Left kidney (tissue), 2 donors: ENCODE results near the gene PLEKHD1. TPM values are rescaled to one million over a fixed set of nuclear protein-coding genes. Genes with fewer than 3 reads are reported as not detected.

Experiments used
- DNase-seq: peaks from one replicate; pipeline ENCODE4 v3.0.0-alpha.2; 2013
- polyA plus RNA-seq: library from polyadenylated mRNA; unstranded; fragments of 120-200 nt; gene quantifications from one replicate; pipeline ENCODE4 v1.2.1, GENCODE V29; 2013; ENCODE audit not compliant: insufficient read length

Gene PLEKHD1
- polyA plus RNA-seq, 1 donor: 5.4 TPM

- no peak for DNase-seq
These were observed 34.0 kb downstream of the PLEKHD1 start for GRCh38 chr14:69518289-69519101.

GRCh38 chr14:69519204-69520100 is 34.9 kb downstream of the PLEKHD1 start:
- DNase-seq: peak; percentile 40

DNA sequence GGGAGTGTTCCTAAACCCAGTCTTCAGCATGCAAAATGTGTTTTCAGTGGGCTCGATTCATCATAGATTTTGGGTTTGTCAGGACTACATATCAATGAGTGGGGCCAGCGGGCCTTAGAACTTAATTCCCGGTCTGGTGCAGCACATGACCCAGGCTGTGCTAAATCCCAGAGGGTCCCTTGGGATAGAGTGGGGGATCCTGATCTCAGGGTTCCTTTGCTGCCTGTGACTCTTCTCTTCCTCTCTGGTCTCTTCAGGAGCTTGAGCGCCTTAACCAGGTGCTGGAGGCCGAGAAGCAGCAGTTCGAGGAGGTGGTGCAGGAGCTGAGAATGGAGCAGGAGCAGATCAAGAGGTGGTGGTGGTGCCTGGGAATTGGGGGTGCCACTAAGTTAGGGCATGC is 37.5 kb downstream of the PLEKHD1 start:
- no peak for DNase-seq

DNA sequence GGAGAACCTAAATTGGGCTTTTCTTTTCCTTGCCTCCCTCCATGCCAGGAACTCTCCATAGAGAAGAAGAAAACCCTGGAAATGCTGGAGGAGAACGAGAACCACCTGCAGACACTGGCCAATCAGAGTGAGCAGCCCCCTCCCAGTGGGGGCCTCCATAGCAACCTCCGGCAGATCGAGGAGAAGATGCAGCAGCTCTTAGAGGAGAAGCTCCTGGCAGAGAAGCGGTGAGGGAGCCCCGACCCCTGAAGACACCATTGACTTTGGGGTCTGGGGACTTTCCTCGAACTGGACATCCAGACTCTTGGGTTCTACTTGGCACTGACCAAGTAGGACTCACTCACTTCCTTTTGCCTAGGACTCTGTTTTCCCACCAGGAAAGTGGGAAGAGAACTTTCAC is 41.4 kb downstream of the PLEKHD1 start:
- no peak for DNase-seq

DNA sequence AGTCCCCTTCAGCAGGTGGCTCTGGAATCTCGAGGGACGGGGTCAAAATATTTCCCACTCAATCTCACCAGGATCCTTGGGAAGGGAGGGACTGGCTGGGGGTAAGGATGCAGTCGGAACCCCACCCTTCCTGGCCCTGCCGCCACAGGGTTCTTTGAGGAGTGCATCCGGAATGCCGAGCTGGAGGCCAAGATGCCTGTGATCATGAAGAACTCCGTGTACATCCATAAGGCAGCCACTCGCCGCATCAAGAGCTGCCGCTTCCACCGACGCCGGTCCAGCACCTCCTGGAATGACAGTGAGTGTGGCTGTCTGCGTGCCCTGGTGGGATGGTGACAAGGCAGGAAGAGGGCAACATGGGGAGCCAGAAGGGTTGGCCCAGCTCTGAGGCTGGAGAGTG is 43.1 kb downstream of the PLEKHD1 start:
- no peak for DNase-seq

DNA sequence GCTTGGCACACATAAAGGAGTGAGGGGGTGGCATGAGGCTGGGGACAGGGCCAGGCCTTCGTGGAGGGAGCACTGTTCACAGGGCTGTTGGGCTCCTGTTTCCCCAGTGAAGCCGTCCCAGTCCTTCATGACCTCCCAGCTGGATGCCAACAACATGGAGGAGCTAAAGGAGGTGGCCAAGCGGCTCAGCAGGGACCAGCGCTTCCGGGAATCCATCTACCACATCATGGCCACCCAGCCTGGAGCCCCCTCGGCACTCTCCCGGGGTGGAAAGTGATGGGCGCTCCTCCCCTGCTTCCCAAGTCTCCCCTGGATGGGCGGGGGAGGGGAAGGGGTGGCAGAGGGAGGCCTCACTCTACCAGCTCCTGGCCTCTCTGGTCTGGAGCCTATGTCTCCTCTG is 43.6 kb downstream of the PLEKHD1 start:
- no peak for DNase-seq

DNA sequence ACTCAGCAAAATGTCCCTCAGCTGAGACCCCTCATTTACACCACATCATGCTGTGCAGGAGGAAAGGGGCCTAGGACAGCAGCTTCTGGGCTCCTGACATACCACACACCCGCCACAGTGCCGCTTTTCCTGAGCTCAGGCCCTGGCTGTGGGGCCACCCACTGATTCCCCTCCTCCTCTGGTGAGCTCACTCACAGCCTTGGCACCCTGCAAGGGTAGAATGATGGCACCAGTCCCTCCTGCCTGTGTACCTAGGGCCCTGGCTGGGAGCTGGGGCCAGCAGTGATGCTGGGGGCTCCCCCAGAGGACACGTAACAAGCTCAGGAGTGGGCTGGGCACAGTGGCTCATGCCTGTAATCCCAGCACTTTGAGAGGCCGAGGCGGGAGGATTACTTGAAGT is 44.4 kb downstream of the PLEKHD1 start:
- DNase-seq: no peak

DNA sequence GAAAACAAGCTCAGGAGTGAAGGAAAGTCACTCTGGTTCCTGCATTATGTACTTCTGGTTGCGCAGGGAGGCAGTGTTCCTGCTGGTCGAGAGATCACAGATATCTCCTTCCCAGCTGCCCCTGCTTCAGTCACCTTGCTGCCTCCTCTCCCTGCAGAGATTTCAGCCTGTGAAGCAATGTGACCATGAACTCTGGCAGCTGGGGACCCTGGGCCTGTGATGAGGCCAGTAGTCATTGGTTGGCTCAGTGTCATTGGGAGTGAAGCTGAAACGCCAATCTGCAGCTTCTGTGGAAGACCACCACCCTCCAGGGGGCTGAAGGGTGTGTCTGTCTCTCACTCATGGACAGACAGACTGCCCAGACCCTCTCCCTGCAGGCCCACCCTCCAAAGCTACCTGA is 45.0 kb downstream of the PLEKHD1 start:
- DNase-seq: no peak

DNA sequence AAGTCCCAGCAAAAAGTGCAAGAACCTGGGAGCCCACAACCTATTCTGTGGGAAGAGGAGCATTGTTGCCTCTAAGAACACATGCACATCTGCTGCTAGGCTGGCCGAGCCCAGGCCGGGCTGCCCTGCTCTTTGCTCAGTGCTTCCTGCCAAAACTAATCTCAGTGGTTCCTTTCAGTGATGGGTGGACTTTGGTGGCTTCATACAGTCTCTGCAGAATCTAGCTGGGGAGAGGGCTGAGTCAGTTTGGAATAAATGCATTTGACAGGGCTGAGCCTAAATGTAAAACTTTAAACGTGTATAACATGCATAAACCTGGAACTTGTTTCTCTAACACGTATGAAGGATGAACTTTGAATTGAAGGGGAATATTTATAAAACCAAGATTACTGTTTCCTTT is 45.6 kb downstream of the PLEKHD1 start:
- no peak for DNase-seq

DNA sequence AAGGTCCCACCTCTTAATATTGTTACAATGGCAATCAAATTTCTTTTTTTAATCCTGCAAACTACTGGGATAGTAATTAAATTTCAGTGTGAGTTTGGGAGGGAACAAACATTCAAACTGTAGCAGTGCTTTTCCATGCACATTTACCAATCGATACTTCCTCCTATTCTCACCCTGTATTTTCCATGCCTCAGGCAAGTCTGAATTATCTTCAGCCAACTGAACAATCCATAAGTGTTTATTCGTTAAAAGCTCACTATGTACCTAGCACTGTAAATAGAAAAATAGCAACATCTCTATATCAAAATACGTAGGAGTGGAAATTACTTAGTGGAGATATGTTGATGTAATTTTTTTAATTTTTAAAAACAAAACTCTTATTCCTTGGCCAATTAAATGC is 46.6 kb downstream of the PLEKHD1 start:
- no peak for DNase-seq

GRCh38 chr14:69532561-69533340 is 48.2 kb downstream of the PLEKHD1 start:
- DNase-seq: no peak

GRCh38 chr14:69535230-69535848 is 50.8 kb downstream of the PLEKHD1 start:
- DNase-seq: peak; percentile 58

DNA sequence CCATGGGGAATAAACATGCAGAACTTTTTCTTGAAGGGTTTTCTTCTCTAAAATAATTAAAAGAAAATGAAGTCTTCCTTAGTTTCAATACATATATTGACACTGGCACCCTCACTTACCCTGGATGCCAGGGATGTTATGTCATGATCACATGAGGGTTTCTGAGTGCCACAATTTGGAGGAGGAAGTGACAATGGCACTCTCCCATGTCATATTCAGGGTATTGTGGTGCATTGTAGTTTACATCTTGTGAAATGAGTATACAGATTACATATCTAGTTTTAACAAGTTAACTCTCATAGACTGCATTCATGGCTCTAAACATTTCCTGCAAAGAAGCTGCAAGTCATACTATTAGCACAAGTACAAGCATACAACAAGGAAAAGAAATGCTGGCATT is 52.4 kb downstream of the PLEKHD1 start:
- DNase-seq: no peak

DNA sequence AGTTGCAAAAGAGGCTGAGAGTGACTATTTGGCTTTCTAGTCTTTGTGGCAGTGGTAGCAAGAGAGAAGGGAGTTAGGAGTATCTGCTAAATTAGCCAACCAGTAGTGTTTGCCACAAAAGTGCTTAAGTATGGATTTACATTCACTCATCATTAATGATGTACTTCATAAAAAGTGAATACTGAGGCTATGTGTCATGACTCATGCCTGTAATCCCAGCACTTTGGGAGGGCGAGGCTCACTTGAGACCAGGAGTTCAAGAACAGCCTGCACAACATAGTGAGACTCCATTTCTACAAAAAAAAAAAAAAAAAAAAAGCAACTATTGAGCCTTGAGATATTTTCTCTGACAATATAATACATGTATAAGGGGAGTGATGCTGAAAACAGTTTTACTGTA is 53.4 kb downstream of the PLEKHD1 start:
- no peak for DNase-seq

- no peak for DNase-seq
These were observed 54.2 kb downstream of the PLEKHD1 start for GRCh38 chr14:69538766-69539165.

GRCh38 chr14:69539631-69540410 is 55.3 kb downstream of the PLEKHD1 start:
- no peak for DNase-seq

DNA sequence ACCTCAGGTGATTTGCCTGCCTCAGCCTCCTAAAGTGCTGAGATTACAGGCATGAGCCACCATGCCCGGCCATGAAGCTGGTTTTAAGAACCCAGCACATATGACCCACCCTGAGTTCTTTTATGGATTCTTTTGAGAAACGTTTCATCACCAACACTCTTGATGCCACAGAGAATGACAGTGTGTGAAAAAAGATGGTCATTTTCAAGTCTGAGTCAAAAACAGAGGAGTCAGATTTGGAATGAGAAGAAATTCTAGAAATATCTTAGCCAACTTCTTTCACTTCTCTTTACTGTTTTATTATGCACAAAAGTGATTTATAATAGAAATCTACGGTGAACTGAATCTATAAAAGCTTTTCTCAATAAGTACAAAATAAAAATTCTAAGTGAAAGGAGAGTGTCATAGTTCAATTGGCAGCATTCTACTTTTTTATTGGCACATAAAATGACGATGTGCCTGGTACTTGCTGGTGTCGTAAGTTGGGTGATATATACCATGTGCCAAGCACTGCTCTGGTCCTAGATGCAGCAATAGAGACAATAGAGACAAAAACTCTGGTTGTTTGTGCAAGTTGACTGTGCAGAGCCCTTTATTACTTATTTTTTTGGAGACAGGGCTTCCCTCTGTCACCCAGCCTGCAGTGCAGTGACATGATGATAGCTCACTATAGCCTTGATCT is 56.3 kb downstream of the PLEKHD1 start:
- DNase-seq: no peak

- no peak for DNase-seq
These were observed 57.8 kb downstream of the PLEKHD1 start for GRCh38 chr14:69542311-69542710.

DNA sequence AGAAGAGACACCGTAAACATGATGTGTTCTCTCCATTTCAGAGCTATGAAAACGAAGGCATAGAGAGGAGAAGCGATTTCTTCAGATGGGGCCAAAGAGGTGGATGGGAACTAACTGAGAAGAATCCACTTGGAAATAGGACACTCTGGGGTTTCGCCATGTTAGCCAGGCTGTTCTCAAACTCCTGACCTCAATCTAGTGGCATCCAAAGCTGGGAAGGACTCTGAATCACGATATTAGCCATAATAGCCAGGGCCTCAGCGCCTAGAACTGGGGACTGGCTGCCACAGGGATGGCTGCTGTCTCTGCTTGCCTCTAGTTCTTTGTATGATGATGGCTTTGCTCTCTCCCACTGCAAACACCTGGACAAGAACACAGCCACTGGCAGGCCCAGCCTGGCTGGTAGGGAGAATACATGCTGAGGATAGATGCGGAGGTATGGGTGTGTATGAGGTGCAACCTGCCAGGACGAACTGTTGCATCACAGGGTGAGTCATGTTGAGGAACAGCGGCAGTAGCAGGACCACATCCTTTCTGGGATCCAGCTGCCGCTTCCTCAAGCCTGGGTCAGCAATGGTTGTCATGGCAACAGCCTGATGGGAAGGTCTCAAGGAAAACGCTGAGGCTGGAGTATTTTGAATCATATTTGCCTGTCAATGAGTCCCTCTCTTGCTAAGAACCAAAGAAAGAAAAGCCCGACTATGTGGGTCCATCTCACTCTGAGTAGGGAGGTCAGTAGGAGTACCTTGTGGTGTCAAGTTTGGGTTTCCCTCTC is 59.0 kb downstream of the PLEKHD1 start:
- no peak for DNase-seq
